Right renal pelvis (tissue), 4 donors: ENCODE measurements around the gene HECW1. TPM values are rescaled to one million over a fixed set of nuclear protein-coding genes. Genes with fewer than 3 reads are reported as not detected.
"Not testable (repeated sequence)": the region's sequence is repeated elsewhere in the genome, so short reads cannot be mapped to it uniquely, and the experiment has no call there.

Source experiments
- DNase-seq, 4 donors: peaks; one replicate each; pipeline ENCODE4 v3.0.0-alpha.2; 2013; ENCODE audit warnings: low read depth in 4 of 4, low spot score in 3 of 4, missing footprints in 1 of 4
- polyA plus RNA-seq, 4 donors: library from polyadenylated mRNA; unstranded; fragments of 120-200 nt; gene quantifications; one replicate each; pipeline ENCODE4 v1.2.1, GENCODE V29; 2013; ENCODE audit not compliant: insufficient read length in 4 of 4

The HECW1 gene
- polyA plus RNA-seq, 4 donors, result 5.1 to 7.2 (median 6.9) TPM

DNA sequence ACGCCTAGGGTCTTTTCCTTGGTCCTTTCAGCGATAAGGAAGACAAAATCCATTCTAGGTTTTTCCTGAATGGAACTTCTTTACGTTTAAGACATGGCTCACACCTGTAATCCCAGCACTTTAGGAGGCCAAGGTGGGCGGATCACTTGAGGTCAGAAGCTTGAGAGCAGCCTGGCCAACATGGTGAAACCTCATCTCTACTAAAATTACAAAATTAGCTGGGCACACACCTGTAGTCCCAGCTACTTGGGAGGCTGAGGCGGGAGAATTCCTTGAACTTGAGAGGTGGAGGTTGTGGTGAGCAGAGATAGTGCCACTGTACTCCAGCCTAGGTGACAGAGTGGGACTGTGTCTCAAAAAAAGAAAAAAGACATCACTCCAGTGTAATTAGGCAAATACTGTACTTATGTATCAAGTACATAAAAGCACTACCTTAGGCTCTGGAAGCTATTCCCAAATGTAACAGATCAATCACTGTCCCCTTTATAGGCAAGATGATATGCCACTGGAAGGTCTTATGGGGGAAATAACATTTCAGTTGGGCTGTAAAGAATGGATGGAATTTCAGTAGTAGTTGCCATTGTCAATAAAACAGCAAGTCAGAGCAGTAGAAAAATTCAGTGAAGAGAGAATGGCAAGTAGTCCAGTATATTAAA, 476.2 kb downstream of the HECW1 start:
- DNase-seq, result no peak

DNA sequence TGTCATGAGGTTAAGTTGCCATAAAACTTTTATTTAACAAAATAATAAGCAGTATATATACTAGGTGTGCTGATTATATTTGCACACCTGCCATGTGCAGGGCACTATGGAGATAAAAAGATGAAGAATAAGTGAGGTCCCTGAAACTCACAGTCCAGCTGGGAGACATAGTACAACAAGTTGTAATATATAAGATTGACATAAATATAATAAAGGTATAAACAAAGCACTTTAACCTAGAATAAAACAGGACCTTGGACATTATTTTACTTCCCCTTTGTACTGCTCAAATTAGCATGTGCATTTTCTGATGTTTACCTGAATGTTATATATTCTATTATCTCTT, 476.7 kb downstream of the HECW1 start:
- DNase-seq, result no peak

DNA sequence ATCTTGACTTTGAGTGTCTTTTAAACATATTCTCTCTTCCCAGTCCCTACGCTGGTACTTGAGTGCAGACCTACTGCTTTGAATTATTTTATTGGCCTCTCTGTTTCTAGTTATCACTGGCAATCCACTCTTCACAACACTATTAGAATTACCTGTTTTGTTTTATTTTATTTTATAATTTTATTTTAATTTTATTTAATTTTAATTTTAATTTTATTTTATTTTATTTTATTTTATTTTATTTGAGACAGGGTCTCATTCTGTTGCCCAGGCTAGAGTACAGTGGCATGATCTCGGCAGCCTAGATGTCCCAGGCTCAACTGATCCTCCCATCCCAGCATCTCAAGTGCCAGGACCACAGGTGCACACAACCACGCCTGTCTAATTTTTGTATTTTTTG, 477.3 kb downstream of the HECW1 start:
- no peak for DNase-seq

DNA sequence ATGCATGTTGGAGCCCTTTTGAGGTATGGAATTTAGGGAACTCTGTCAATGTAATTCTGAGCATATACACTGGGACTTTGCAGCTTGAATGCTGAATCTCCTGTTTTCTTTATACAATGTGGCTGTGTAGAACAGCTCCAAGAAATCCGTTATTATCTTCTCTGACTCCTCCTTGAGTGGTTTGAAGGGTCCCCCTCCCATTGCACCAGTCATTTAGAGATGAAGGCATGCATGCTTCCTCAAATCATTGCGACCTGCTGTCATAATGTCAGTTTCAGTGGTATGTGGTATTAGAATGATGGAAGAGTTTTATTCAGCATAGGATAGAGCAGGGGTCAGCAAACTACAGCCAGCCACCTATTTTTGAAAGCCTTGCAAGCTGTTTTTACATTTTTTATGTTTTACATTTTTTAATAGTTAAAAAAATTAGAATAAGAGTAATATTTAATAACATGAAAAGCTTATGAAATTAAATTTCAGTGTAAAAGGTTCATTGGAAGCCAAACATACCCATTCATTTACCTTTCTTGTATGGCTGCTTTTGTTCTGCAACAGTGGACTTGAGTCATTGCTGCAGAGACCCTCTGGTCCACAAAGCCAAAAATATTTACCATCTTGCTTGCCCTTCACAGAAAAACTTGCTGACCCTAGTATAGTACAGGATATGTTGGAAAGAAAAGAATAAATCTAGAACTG, 478.6 kb downstream of the HECW1 start:
- DNase-seq, result no peak

DNA sequence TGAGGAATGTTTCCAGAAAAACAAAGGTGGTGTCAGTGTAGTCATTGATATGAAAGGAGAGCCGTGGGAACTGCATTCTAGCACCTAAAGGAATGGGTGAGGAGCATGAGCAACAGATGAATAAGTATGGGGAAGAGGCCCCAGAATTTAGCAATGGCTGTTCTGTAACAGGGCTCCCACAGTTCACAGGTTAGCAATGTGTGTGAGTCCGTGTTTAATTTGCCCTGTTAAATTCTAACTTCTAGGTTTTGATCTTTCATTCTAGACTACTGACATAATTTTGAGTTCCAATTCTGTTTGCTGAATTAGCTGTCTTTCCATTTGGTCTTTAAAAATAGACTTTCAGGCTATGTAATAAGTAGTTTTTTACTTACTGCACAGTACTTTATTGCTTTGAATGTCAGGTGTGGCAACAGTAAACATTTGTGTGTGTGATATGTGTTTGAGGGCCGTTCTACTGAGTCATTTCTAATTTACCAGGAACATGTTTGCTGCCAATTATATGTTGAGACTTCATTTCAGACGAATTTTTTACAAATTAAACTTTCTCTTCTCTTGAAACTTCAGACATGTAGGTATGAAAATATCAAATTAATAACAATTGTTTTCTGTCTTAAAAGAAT, 479.2 kb downstream of the HECW1 start:
- DNase-seq, result no peak

DNA sequence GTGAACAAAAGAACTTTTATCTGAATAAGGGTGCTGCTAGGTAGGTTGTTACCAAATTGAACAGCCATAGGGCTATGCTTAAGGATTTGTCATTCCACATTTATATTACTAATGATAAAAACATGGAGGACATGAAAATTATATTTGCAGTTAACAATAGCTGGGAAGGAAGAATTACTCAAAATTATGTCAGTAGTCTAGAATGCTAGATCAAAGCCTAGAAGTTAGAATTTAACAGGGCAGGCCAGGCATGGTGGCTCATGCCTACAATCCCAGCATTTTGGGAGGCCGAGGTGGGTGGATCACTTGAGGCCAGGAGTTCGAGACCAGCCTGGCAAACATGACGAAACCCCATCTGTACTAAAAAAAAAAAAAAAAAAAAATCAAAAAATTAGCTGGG, 479.9 kb downstream of the HECW1 start:
- no peak for DNase-seq

DNA sequence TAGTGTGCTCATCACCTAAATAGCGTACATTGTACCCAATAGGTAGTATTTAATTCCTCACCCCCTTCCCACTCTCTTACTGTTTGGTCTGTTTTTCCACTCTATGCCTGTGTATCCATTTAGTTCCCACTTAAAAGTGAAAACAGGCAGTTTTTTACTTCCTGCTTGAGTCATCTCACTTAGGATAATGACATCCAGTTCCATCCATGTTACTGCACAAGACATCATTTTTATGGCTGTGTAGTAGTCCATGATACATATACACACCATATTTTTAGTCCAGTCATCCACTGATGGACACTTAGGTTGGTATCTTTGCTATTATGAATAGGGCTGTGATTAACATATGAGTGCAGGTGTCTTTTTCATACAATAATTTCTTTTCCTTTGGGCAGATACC, 480.6 kb downstream of the HECW1 start:
- DNase-seq, result no peak

DNA sequence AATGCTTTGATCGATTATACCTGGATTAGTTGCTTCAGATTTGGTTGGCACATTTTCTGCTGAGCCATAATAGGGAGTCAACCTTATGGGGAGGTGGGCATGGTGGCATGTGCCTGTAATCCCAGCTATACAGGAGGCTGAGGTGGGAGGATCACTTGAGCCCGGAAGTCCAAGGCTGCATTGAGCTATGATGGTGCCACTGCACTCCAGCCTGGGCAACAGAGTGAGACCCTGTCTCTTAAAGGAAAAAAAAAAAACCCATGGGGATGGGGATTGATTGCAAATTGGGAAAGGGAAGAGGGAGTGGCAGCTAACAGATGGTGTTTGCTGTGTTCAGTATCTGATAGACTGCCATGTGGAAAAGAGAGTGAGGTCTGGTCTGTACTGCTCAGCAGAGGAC, 481.6 kb downstream of the HECW1 start:
- no peak for DNase-seq

DNA sequence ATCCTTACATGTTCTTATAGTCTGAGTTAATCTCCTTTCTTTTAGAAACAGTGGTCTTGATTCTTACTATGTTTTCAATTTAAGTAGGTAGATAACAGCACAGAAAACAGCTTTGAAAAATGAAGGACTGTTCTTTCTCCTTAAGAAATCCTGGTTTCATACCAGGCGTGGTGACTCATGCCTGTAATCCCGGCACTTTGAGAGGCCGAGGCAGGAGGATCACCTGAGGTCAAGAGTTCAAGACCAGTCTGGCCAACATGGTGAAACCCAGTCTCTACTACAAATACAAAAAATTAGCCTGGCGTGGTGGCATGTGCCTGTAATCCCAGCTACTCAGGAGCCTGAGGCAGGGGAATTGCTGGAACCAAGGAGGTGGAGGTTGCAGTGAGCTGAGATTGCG, 484.0 kb downstream of the HECW1 start:
- DNase-seq, result not testable (repeated sequence)

DNA sequence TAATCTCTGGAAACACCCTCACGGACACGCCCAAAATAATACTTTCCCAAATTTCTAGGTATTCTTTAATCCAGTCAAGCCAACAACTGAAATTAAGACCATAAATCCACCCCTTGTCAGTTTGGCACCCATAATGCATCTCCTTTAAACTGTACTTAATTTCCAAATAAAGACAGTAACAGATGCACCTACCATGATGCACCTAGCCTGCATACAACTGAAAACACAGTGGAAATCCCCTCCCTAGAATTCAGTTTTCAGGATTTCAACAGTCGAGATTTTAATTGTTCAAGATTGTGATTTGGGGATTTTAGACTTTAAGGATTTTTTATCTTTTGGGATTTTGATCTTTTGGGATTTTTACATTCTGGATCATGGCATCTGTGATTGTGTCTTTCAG, 487.6 kb downstream of the HECW1 start:
- DNase-seq, result no peak

DNA sequence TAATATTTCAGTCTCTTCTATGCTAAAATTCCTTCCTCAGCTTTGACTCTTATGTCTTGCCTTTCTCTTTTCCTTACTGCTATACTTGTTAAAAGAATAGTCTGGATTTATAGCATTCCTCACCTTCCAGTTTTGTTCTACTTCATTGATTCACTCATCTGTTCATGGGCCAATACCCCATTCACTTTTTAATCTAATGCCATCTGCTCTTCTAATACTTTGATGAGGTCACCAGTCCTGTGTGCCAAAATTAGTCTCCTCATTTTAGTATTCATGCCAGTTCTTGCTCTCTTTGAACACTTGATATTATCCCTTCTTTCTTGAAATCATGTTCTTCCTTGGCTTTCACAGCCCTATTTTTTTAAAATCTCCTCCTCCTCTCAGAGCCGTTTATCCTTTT, 489.8 kb downstream of the HECW1 start:
- DNase-seq, result no peak

DNA sequence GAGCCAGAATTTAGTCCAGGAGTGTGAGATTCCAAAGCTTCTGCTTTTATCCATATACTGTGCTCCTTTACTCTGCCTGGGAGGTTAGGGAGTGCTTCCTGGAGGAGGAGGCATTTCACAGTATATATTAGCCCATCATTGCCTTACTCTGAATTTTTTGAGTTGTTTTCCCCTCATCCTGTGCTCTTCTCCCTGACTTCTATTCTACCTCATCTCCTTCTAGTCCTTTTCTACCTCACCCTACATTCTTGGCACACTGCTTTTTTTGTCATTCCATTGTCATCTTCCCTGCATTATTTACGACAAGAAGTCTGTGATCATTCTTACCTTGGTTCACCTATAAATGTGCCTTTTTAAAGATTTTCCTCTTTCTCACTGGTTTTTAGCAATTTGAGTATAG, 491.8 kb downstream of the HECW1 start:
- no peak for DNase-seq

DNA sequence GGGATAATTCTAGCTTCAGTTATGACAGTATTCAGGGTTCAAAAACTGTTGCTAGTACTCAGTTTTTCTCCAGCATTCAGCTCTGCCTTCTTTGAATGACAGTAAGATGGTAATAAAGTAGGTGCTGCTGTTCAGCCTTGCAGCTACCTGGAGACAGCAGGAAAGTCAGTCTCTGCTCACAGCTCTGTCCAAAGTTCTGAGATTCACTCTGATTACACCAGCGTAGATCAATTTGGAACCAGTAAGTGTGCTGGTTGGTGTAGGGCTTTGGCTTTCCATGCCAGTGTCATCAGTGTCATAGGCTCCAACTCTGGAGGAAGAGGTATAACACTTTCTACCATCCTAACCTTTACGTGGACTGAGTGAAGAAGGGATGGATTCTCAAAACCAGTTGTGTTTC, 496.6 kb downstream of the HECW1 start:
- DNase-seq, result no peak

DNA sequence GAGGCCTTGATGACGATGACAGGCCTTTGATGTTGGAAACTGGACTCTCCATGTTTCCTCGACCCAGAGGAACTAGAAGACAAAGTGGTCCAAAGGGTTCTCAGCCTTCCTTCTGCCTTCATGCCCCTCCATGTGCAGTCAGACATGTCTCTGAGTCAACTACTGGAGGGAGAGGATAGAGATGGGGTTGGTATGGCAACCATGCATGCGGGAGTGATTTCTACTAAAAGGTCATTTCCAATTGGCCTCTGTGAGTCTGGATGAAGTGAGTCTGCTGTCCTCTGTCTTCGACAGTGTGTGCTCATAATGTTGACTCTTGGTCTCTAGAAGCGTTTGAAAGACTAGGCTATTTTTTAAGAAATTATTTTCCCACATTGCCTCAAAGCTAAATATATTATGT, 499.7 kb downstream of the HECW1 start:
- no peak for DNase-seq

DNA sequence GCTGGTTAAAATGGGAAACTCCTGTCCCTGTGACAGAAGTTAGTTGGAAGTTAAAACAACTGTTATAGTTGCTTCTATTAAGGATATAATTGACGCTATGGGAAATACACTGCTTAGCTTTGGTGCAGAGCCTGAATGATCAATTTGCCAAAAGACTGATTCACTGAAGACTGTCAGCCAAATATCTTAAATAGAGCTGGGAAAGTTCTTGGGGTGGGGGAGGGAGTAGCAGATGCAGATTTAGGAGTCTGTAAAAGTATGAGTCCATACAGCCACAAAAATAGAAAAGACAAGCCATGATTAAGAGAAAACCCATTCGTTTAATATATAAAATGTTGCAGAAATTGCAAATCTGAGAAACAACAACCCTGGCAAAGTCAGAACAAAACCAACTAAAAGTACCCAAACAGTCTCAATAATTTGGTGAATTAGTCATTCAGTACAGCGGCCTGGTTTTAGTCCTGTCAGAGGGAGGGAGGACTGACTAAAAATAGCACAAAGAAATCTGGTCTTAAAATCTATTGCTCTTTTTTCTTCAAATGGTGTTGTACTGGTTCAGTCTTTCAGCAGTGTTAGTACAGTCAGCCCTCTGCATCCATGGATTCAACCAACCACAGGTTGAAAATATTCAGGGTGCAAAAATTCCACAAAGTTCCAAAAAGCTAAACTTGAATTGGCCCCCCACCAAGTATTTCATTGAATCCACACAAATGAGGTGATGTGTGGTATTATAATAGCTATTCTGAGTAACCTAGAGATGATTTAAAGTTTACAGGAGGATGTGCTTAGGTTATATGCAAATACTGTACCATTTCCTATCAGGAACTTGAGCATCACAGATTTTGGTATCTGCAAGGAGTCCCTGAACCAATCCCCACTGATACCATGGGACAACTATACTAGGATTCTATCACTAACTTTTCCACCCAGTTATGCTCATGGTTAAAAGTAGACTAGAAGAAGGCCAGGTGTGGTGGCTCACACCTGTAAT, 500.4 kb downstream of the HECW1 start:
- no peak for DNase-seq

Other genes starting within 250 kb of the HECW1 start
- gene C7orf25, start 200.6 kb upstream of the HECW1 start, polyA plus RNA-seq, result 1 to 10 TPM; 5.2 to 6.6 (median 5.4) TPM
- gene PSMA2, start 180.5 kb upstream of the HECW1 start, polyA plus RNA-seq, result 100 to 1,000 TPM; 260 to 326 (median 286) TPM
- gene MRPL32, start 180.3 kb upstream of the HECW1 start, polyA plus RNA-seq, result 100 to 1,000 TPM in 3 of 4 donors, 10 to 100 TPM in 1; 99.8 to 120 (median 114) TPM